Measurements from ENCODE around the gene TTC36.

DNA sequence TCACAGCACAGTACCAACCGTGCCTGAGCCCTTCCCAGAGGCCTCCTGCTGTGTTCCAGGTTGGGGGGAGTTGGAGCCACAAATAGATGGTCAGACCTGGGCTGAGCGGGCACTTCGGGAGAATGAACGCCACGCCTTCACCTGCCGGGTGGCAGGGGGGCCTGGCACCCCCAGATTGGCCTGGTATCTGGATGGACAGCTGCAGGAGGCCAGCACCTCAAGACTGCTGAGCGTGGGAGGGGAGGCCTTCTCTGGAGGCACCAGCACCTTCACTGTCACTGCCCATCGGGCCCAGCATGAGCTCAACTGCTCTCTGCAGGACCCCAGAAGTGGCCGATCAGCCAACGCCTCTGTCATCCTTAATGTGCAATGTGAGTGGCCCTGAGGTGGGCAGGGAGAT is 4.8 kb downstream of the TTC36 start:
- TF ChIP-seq, protein P1, sequence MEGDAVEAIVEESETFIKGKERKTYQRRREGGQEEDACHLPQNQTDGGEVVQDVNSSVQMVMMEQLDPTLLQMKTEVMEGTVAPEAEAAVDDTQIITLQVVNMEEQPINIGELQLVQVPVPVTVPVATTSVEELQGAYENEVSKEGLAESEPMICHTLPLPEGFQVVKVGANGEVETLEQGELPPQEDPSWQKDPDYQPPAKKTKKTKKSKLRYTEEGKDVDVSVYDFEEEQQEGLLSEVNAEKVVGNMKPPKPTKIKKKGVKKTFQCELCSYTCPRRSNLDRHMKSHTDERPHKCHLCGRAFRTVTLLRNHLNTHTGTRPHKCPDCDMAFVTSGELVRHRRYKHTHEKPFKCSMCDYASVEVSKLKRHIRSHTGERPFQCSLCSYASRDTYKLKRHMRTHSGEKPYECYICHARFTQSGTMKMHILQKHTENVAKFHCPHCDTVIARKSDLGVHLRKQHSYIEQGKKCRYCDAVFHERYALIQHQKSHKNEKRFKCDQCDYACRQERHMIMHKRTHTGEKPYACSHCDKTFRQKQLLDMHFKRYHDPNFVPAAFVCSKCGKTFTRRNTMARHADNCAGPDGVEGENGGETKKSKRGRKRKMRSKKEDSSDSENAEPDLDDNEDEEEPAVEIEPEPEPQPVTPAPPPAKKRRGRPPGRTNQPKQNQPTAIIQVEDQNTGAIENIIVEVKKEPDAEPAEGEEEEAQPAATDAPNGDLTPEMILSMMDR (IDR thresholded peaks at IDR 0.05): no peak
- TF ChIP-seq EZH2 (IDR thresholded peaks at IDR 0.05) (no peak), EZH2phosphoT487 (IDR thresholded peaks at IDR 0.05) (no peak)
